Measurements from ENCODE around the gene PDCD1LG2. TPM values are rescaled to one million over a fixed set of nuclear protein-coding genes. Genes with fewer than 3 reads are reported as not detected.
"Not testable (repeated sequence)": the region's sequence is repeated elsewhere in the genome, so short reads cannot be mapped to it uniquely, and the experiment has no call there.

Gene PDCD1LG2
- total RNA-seq: 2.5 TPM in 2 replicates

GRCh38 chr9:5510360-5510931, at the start of gene PDCD1LG2:
PDCD1LG2 (plus strand) TSS chr9:5510531; CDS start chr9:5522547, 12,016 bp downstream.
- intact Hi-C loops (cut with micrococcal nuclease): loop anchor here (1.0 to 2.0 kb wide), 3 partner anchors 60 to 831 kb away; partner anchors contain the start of genes CD274 and CDC37L1

- intact Hi-C loops (cut with micrococcal nuclease): not testable (repeated sequence)
These were observed 45.5 kb upstream of the PDCD1LG2 start for GRCh38 chr9:5464831-5465330.

- intact Hi-C loops (cut with micrococcal nuclease): no loop called here
These were observed 44.3 kb upstream of the PDCD1LG2 start for GRCh38 chr9:5466005-5466404.

GRCh38 chr9:5466766-5467165, 43.6 kb upstream of the PDCD1LG2 start:
- intact Hi-C loops (cut with micrococcal nuclease): no loop called here

DNA sequence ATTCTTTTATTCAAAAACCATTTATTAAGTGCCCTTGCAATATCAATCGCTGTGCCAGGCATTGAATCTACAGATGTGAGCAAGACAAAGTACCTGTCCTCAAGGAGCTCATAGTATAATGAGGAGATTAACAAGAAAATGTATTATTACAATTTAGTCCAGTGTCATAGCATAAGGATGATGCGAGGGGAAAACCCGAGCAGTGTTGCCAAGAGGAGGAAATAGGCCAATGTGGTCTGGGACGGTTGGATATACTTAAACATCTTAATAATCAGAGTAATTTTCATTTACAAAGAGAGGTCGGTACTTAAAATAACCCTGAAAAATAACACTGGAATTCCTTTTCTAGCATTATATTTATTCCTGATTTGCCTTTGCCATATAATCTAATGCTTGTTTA, 41.5 kb upstream of the PDCD1LG2 start:
- intact Hi-C loops (cut with micrococcal nuclease): no loop called here

GRCh38 chr9:5470122-5470521, 40.2 kb upstream of the PDCD1LG2 start:
- intact Hi-C loops (cut with micrococcal nuclease): no loop called here

GRCh38 chr9:5470816-5471215, 39.5 kb upstream of the PDCD1LG2 start:
- intact Hi-C loops (cut with micrococcal nuclease): no loop called here

DNA sequence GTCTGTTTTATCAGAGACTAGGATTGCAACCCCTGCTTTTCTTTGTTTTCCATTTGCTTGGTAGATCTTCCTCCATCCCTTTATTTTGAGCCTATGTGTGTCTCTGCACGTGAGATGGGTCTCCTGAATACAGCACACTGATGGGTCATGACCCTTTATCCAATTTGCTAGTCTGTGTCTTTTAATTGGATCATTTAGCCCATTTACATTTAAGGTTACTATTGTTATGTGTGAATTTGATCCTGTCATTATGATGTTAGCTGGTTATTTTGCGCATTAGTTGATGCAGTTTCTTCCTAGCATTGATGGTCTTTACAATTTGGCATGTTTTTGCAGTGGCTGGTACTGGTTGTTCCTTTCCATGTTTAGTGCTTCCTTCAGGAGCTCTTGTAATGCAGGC, 34.7 kb upstream of the PDCD1LG2 start:
- intact Hi-C loops (cut with micrococcal nuclease): not testable (repeated sequence)

- intact Hi-C loops (cut with micrococcal nuclease): no loop called here
These were observed 32.1 kb upstream of the PDCD1LG2 start for GRCh38 chr9:5478206-5478605.

GRCh38 chr9:5479994-5480694, 30.2 kb upstream of the PDCD1LG2 start:
- intact Hi-C loops (cut with micrococcal nuclease): no loop called here

GRCh38 chr9:5480919-5481318, 29.4 kb upstream of the PDCD1LG2 start:
- intact Hi-C loops (cut with micrococcal nuclease): no loop called here

DNA sequence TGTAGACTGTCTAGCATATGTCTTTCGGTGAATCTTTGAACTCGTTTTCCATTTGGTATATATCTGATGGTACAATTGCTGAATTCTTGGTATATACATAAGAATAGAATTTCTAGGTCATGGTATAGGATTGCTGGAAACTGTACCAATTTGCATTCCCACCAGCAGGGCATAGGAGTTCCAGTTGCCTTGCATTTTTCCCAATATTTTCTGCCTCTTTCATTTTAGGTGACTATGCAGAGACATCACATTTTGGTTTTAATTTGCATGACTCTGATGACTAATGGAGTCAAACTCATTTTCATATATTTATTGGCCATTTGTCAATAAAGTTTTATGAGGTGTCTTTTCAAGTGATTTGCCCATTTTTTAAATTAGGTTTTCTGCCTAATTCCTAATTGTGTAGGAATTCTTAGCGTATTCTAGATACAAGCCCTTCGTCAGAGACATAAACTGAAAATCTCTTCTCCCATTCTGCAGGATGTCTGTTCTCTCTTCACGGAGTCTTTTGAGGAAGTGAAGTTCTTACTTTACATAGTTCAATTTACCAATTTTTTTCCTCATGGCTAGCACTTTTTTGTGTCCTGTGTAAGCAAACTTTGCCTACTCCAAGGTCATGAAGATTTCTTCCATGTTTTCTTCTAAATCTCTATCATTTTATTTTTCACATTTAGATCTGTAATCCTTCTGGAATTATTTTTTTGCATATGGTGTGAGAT, 28.9 kb upstream of the PDCD1LG2 start:
- intact Hi-C loops (cut with micrococcal nuclease): no loop called here

GRCh38 chr9:5482194-5482593, 28.1 kb upstream of the PDCD1LG2 start:
- intact Hi-C loops (cut with micrococcal nuclease): no loop called here

DNA sequence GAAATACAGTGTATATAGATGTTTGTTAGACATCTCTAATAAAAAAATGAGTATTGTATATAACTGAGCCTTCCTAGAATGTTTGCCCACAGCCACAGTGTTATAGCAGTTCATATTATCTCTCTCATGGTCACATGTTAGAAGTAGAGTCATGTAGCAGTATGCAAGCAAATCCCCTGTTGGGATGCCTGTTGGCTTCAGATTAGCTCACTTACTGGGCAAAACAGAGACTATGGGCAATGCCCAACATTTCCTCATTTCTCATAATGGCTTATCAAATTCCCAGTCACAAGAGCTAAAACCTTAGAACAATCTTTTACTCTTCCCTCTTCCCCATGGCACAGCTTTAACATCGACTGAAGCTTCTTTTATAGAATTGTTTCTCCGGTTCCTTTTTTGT, 27.0 kb upstream of the PDCD1LG2 start:
- intact Hi-C loops (cut with micrococcal nuclease): no loop called here

DNA sequence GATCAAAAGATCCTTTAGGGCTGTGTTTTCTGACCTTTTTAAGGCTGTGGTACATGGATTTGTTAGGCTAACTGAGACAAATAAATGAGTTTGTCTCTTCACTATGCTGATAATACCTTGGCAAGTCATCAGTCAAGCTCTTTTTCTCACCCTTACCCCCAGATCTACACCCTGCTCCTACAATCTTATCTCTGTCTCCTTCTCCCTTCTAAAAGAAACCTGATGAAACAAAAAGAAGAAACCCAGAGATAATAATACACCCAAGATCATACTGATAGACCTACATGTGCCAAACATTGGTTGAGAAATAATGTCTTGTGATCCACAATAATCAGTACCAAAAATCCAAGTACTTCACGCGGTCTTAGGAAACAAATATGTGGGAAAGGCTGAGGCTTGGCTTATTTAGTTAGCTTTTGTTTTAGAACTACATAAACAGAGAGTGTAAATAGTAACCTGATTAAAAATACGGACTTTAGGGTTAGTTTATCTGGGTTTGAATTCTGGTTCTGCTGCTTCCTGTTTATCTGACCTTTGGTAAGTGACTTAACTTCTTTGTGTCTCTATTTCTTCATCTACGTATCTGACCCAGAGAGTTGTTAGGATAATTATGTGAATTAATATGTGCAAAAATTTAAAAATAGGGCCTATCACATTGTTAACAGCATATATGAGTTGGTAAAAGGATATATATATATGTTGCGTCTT, 24.8 kb upstream of the PDCD1LG2 start:
- intact Hi-C loops (cut with micrococcal nuclease): no loop called here

DNA sequence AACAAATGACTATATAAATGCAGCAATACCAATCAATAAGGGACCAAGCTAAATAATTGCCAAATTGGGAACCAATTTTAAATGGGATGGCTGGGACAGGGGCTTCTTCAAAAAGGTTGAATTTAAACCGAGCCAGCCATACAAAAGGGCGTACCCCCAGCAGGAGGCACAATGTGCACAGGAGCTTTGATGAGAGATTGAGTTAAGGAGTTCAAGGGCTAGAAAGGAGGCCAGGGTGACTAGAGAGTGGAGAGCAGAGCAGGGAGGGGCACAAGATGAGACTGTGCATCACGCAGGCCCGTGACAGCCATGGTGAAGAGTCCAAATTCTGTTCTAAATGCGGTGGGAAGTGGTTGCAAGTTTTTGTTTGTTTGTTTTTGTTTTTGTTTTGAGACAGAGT, 23.3 kb upstream of the PDCD1LG2 start:
- intact Hi-C loops (cut with micrococcal nuclease): no loop called here

DNA sequence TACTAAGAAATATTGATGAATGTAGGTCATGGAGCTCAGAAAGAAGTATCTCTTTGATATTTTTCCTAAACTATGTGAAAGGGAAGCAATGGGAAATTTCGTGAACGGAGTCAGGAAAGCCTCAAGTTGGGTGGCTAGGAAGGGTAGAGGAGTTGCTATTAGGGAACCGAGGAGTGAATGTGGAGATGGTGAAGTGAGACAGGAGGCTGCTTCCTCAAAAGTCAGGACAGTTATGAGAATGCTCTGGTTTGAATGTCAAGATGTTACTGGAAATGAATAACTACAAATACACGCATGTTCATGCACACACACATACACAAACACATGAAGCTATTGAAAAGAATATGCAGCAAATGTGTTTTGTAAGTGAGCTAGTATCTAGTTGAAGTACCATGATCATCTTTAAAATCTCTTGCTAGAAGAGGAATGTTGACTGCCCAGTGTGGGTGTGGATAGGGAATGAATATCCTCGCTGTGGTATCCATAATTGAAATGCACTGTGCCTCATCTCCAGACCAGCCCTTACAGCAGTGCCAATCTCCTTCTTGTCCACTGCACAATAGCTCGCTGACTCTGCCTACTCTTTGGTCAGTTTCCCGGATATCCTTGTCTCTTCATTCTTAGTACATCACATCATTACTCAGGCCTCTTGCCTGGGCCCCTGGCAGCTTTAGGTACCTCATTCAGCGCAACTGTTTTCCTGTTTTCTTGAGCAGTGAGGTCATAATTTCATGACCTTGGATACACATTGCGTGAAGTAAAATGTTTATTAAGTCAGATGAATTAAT, 21.9 kb upstream of the PDCD1LG2 start:
- intact Hi-C loops (cut with micrococcal nuclease): no loop called here

GRCh38 chr9:5489630-5490490, 20.5 kb upstream of the PDCD1LG2 start:
- intact Hi-C loops (cut with micrococcal nuclease): no loop called here

DNA sequence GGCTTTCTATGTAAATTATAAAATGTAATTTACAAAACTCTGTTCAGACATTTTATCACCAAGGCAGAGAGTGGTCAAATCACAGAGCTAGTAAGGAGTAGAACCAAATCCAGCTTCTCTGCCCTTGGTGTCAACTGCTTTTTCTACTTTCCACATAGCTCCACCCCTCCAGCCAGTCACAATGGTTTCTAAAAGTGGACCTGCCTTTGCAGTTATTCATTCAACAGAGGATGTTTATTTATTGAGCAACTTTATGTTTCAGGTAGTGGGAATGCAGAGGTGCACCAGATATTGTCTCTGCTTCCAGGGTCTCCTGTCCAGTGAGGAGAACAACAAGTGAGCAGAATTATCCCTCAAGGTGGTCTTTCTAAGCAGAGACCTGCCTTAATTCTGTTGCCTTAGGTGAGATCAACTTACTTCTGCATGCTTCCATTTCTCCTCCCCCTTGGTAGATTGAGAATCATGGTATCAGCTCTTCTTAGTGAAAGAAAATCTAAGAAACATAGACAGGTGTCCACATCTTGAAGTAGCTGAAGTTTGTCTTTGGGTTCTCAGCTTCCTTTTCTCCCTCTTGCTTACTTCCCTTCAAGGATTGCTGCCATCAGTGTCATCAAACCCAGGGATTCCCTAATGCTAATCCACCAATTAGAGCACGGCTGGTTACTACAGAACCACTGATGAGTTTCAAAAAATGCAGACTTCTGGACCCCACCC, 17.2 kb upstream of the PDCD1LG2 start:
- intact Hi-C loops (cut with micrococcal nuclease): no loop called here

All from T-helper 2 cell treated with Interferon-gamma antibody and Interleukin-4, amounts not matched to agents 100 ng/mL and 5 ng/mL, for 36 hours (primary cell).